Smooth muscle cell (in vitro differentiated cells): Measurements from ENCODE around the gene ZNF367. TPM values are rescaled to one million over a fixed set of nuclear protein-coding genes. Genes with fewer than 3 reads are reported as not detected.

Experiments used
- DNase-seq: peaks from one replicate; lab custom pipeline; 2025; ENCODE audit not compliant: unreplicated experiment; lab: John Stamatoyannopoulos, UW
- H2AFZ ChIP-seq: fragments of 200-600 bp; sonication (generic); 2 replicates; pipeline ENCODE4 v1.6.0; 2016; ENCODE audit warnings: antibody characterized with exemption, low read depth, mild to moderate bottlenecking
- H3F3A ChIP-seq: fragments of 200-600 bp; sonication (generic); 2 replicates; pipeline ENCODE4 v1.6.0; 2017; ENCODE audit warnings: antibody characterized with exemption, low read depth
- H3K27ac ChIP-seq: fragments of 200-600 bp; sonication (generic); 2 replicates; pipeline ENCODE4 v1.5.1; 2016; ENCODE audit warnings: low read depth, mild to moderate bottlenecking
- H3K27me3 ChIP-seq: fragments of 200-600 bp; sonication (generic); 2 replicates; pipeline ENCODE4 v1.6.1; 2016; ENCODE audit warnings: low read depth, mild to moderate bottlenecking
- H3K36me3 ChIP-seq: fragments of 200-600 bp; sonication (generic); 2 replicates; pipeline ENCODE4 v1.5.1; 2016; ENCODE audit warnings: low read depth
- H3K4me1 ChIP-seq: fragments of 200-600 bp; sonication (generic); 2 replicates; pipeline ENCODE4 v1.5.1; 2016; ENCODE audit warnings: low read depth
- H3K4me2 ChIP-seq: fragments of 200-600 bp; sonication (generic); 2 replicates; pipeline ENCODE4 v1.6.0; 2016; ENCODE audit warnings: mild to moderate bottlenecking
- H3K4me3 ChIP-seq: fragments of 200-600 bp; sonication (generic); 2 replicates; pipeline ENCODE4 v1.5.1; 2016; ENCODE audit warnings: mild to moderate bottlenecking
- H3K79me2 ChIP-seq: fragments of 200-600 bp; sonication (generic); 2 replicates; pipeline ENCODE4 v1.6.0; 2016; ENCODE audit warnings: low read depth, mild to moderate bottlenecking
- H3K9ac ChIP-seq: fragments of 200-600 bp; sonication (generic); 2 replicates; pipeline ENCODE4 v1.6.0; 2016; ENCODE audit warnings: low read depth
- H3K9me3 ChIP-seq: fragments of 200-600 bp; sonication (generic); replicated peaks from 2 replicates; pipeline ENCODE4 v1.5.1; 2016; ENCODE audit warnings: low read depth
- H4K20me1 ChIP-seq: fragments of 200-600 bp; sonication (generic); 2 replicates; pipeline ENCODE4 v1.6.0; 2016; ENCODE audit warnings: low read depth
- CTCF ChIP-seq: fragments of 200-600 bp; sonication (generic); IDR thresholded peaks from 2 replicates; pipeline ENCODE4 v1.5.1; 2017; ENCODE audit warnings: borderline replicate concordance, mild to moderate bottlenecking, antibody characterized with exemption; ENCODE audit not compliant: insufficient read depth, poor library complexity, severe bottlenecking
- WGBS: methylation state at CpG from one replicate; pipeline ENCODE4 v1.1.7; 2016; ENCODE audit warnings: low lambda C conversion rate; 5-methylcytosine and 5-hydroxymethylcytosine counted together
- polyA plus RNA-seq: library from polyadenylated mRNA; unstranded; fragments of >200 nt; fragmentation: Nextera tagmentation; extraction: Ambion mirVana; gene quantifications from 2 replicates; pipeline ENCODE4 v1.2.1, GENCODE V29; 2016
- total RNA-seq: library from RNA; depleted of rRNA; stranded (reverse); fragments of >200 nt; gene quantifications from 2 replicates; pipeline ENCODE4 v1.2.3, GENCODE V29; 2014

The ZNF367 gene
- total and polyA plus RNA-seq, 2 experiments from 2014 or later = 2.8 to 3.2 TPM

GRCh38 chr9:96343515-96344360 is 74.4 kb downstream of the ZNF367 start:
- TF ChIP-seq CTCF = no peak
- Histone ChIP-seq H3K27ac (peak overlapping the region; percentile 50), H3K9me3 (peaks cover 2% of the 10 kb centered on the region), H3K4me1 (peaks cover 26% of the 10 kb centered on the region), H3K27me3 (no peaks in the 10 kb centered on the region), H3K79me2 (no peaks in the 10 kb centered on the region), H3F3A (peaks cover 38% of the 10 kb centered on the region), H2AFZ (no peak overlapping the region), H3K36me3 (no peaks in the 10 kb centered on the region), H4K20me1 (no peaks in the 10 kb centered on the region), H3K4me2 (peak overlapping the region; percentile 74), H3K4me3 (no peak overlapping the region), H3K9ac (no peak overlapping the region)
- WGBS = 74% methylated on average over 5 of the region's 5 CpGs
- DNase-seq = no peak

GRCh38 chr9:96342571-96343245 is 75.5 kb downstream of the ZNF367 start:
- DNase-seq = no peak
- no peaks in the 10 kb centered on the region for H3K79me2 ChIP-seq
- no peak for TF ChIP-seq CTCF
- no peak overlapping the region for H3K9ac ChIP-seq
- H3K4me2 ChIP-seq = no peak overlapping the region
- no peak overlapping the region for H3K27ac ChIP-seq
- 65% methylated on average over 20 of the region's 20 CpGs for WGBS
- H3K27me3 ChIP-seq = no peaks in the 10 kb centered on the region
- H2AFZ ChIP-seq = no peak overlapping the region
- no peaks in the 10 kb centered on the region for H4K20me1 ChIP-seq
- no peak overlapping the region for H3K4me3 ChIP-seq
- H3K4me1 ChIP-seq = peaks cover 26% of the 10 kb centered on the region
- H3K36me3 ChIP-seq = no peaks in the 10 kb centered on the region
- H3K9me3 ChIP-seq = no peaks in the 10 kb centered on the region
- H3F3A ChIP-seq = peaks cover 38% of the 10 kb centered on the region

- Histone ChIP-seq H3K79me2 (no peaks in the 10 kb centered on the region), H3K4me1 (peaks cover 26% of the 10 kb centered on the region), H3K27me3 (no peaks in the 10 kb centered on the region), H3K4me2 (no peak overlapping the region), H3F3A (peaks cover 38% of the 10 kb centered on the region), H3K9ac (no peak overlapping the region), H4K20me1 (no peaks in the 10 kb centered on the region), H3K9me3 (no peaks in the 10 kb centered on the region), H3K4me3 (no peak overlapping the region), H3K27ac (peak overlapping the region; percentile 84), H2AFZ (no peak overlapping the region), H3K36me3 (no peaks in the 10 kb centered on the region)
- 92% methylated on average over 3 of the region's 3 CpGs for WGBS
- TF ChIP-seq CTCF = no peak
- DNase-seq = no peak
These were observed 77.5 kb downstream of the ZNF367 start for GRCh38 chr9:96340707-96341106.
